Hematopoietic multipotent progenitor cell treated with erythropoietin and hydrocortisone succinate and interleukin-3 and kit ligand, for 4 days (in vitro differentiated cells): Measurements from ENCODE around the gene ITGA8.
"Not testable (repeated sequence)": the region's sequence is repeated elsewhere in the genome, so short reads cannot be mapped to it uniquely, and the experiment has no call there.

Experiments
- DNase-seq: peaks from one replicate; pipeline ENCODE4 v3.0.0-alpha.2; 2015

The ITGA8 gene

DNA sequence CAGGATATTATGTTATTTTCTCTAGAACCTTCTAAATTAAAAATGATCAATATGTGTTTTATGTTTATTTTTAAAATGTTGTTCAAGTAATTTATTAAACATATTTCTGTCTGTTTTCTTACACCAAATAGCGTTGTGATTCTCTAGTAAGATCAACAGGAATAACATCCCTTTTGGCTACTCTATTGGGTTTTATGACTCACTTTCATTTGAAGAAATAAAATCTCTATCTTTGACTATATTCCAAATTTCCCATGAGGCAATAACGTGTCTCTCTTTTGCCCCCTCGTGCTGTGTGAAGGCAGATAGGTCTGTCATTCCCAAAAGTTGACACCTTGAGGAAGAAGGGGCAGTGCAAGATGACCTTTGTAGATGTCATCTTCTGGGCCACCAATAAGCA, 40.9 kb downstream of the ITGA8 start:
- no peak for DNase-seq

- peak; percentile 3 for DNase-seq
Measured at GRCh38 chr10:15672469-15672868, 47.3 kb downstream of the ITGA8 start.

- DNase-seq, result no peak
Measured at GRCh38 chr10:15670880-15671279, 48.8 kb downstream of the ITGA8 start.

DNA sequence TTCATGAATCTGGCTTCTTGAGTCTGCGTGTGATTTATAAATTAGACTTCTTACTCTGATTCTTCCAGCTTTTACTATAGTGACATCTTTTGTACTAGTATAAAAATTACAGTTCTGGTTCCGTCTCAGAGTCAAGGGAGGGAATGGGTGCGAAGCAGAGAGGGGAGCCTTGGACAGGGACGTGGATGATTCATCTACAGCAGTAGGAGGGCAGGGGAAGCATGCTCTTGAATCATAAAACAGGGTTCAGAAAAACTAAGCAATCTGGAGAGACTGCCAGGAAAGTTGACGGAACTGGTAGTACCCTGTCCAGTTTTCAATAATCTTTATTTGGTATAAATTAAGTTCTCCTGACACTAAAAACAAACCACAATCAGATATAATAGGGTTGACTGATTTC, 58.1 kb downstream of the ITGA8 start:
- DNase-seq, result no peak

DNA sequence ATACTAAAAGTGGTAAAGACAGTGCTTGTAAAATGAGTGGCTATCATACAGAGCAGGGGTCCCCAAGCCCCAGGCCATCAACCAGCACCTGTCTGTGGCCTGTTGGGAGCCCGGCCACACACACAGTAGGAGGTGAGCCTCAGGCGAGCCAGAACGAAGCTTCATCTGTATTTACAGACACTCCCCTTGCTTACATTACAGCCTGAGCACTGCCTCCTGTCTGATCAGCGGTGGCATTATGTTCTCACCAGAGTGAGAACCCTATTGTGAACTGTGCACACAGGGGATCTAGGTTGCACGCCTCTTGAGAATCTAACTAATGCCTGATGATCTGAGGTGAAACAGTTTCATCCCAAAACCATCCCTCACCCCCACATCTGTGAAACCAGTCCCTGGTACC, 58.7 kb downstream of the ITGA8 start:
- DNase-seq, result no peak

- DNase-seq, result peak; percentile 19
Measured at GRCh38 chr10:15658069-15658702, 61.5 kb downstream of the ITGA8 start.

DNA sequence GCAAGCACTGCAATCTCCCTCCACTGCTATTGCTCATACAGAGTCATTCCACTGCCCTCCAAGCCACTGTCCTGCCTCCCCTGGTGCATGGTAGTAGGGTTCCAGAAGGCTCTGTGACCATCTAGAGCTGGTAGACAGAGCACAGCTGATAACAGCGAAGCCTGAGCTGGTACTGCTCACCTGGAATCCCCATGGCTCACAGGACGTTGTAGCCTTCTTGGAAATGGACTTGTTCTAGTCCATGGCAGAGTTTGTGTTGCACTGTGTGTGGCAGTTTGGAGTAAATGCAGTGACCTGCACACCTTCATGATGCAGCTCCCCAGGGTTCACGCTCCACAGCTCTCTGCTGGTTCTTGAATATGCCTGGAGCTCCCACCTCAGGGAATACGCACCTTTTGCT, 67.0 kb downstream of the ITGA8 start:
- no peak for DNase-seq

DNA sequence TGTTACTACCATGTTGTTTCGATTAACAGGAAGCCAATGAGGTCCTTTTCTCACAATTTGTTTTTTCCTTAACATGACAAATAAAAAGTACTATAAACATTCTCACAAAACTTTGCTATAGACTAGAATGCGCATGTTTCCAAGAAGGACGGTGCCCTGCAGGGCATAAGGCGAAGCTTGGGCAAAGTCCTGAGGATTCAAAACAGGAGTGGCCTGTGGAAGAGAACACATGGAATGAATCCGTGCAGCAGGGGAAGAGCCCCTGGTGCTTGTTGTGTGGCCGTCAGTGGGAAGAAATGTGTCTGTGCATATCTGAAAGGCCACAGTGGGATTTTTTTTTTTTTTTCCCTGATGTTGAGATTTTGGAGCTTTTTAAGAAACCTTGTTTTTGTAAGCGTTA, 67.6 kb downstream of the ITGA8 start:
- no peak for DNase-seq

DNA sequence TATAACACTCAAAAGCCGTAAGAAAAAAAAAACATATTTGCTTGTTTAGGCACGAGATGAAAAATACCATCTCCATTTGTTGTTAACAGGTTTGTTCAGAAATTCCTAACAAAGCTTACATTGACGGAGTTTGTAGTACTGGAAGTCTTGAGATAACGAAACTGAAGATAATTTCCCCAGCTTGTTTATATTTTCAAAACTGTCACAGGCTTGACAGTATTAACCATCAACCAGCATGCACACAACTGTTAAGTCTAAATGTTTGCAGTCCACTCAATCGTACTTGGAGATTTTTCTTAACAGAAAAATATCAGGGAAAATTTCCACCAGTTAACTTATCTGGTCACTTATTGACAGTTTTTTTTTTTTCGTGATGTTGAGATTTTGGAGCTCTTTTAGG, 68.5 kb downstream of the ITGA8 start:
- no peak for DNase-seq

DNA sequence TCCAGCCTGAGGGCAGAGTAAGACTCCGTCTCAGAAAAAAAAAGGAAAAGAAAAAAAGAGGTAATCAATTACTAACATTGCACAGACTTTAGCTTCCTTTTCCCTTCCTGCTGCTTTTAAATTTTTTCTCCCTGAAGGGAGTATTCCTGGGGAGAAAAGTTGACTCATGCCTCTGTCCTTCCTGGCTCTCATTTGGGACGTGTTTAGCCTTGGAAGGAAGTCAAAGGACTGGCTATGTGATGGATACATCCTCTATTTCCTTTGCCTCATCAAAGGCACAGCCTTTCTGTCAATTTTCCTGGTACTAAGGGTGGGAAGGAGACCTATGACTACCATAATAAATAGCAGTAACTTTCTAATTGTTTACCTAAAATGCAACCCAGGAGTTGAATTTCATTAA, 77.6 kb downstream of the ITGA8 start:
- no peak for DNase-seq

- DNase-seq, result no peak
Measured at GRCh38 chr10:15640536-15641085, 79.1 kb downstream of the ITGA8 start.

- DNase-seq, result no peak
Measured at GRCh38 chr10:15636446-15636845, 83.3 kb downstream of the ITGA8 start.

- DNase-seq, result no peak
Measured at GRCh38 chr10:15632456-15633091, 87.1 kb downstream of the ITGA8 start.

DNA sequence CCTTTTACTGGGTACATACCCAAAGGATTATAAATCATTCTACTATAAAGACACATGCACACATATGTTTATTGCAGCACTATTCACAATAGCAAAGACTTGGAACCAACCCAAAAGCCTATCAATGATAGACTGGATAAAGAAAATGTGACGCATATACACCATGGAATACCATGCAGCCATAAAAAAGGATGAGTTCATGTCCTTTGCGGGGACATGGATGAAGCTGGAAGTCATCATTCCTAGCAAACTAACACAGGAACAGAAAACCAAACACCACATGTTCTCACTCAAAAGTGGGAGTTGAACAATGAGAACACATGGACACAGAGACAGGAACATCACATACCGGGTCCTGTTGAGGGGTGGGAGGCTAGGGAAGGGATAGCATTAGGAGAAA, 88.5 kb downstream of the ITGA8 start:
- not testable (repeated sequence) for DNase-seq

DNA sequence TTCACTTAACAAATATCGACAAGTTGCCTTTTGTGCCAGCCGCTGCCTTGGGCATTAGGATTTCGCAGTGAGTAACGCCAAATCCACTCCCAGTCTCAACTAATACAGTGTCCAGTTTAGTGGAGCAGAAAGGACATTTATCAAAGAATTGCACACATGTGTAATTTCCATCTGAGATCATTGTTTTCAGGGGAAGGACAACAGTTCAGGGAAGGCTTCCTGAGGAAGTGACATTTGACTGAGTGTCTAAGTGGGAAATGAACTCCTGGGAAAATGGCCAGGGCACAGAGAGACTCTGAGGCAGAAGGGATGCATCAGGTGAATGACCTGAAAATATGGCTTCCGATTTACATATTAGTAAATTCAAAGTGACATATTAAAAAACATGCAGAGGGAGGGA, 89.4 kb downstream of the ITGA8 start:
- DNase-seq, result no peak

- DNase-seq, result no peak
Measured at GRCh38 chr10:15627617-15628196, 92.0 kb downstream of the ITGA8 start.

- DNase-seq, result no peak
Measured at GRCh38 chr10:15626937-15627336, 92.8 kb downstream of the ITGA8 start.

DNA sequence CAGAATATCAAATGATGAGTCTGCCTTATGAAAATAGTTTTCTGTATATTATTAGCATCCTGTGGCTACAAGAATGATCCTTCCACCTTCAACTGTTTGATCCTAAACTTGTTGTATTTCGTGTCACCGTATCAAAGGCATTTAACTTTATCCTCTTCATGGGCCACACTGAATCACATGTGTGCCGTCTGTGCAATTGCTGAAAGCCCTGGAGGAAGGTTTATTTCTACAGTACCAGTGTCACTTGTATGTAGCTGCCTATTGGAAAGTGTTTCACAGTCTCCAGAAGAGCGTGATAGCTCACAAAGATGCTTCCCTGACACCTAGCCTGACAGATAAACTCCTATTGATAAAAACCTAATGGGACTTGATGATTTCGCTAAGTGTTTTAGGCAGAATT, 94.5 kb downstream of the ITGA8 start:
- DNase-seq, result no peak

- no peak for DNase-seq
Measured at GRCh38 chr10:15624401-15625196, 95.1 kb downstream of the ITGA8 start.

DNA sequence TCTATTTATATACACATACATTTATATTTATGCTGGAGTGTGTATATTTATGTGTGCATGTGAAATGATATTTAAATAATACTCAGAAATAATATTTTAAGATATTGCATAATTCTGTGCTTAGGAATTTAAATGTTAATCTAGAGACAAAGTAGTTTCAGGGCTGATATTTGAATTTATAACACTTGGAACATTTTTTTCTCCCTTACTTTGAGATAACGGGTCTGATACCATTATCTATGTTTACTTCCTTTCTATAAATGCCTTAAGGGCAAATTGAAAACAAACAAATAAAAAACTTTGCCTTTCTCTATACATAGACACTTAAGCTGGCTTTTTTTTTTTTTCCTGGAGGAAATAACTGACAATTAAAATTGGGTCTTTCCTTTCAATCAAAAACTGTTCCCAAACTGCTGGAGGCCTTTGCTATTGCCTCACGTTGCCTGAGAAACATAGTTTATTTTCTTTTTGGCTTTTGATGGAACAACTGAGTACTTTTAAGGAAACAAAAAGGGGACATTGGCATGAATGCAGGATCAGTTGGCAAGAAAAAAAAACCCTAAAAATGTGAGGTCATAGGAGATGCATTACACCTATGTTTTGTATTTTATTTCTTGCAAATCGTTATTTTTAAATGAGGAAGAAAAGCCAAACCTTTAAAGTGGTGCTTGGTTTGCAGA, 98.7 kb downstream of the ITGA8 start:
- DNase-seq, result no peak

DNA sequence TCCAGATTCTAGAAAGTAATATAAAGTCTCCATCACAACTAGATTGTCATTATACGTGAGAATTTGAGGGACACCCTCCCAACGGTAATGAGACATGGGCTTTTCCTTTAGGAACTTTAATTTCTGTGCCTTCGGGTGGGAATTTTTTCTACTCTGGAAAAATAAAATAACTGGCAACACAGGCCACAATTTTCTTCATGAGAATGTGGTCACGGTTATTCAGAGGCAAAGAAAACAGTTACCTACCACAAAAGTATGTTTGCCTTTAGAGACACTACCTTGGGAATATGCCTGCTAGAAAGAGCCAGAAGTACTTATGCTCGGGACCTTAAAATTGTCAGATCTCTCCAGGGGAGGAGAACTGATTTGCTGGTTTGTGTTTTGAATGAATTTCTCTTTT, 99.4 kb downstream of the ITGA8 start:
- DNase-seq, result no peak

GRCh38 chr10:15609246-15609645, 110.5 kb downstream of the ITGA8 start:
- DNase-seq, result no peak

DNA sequence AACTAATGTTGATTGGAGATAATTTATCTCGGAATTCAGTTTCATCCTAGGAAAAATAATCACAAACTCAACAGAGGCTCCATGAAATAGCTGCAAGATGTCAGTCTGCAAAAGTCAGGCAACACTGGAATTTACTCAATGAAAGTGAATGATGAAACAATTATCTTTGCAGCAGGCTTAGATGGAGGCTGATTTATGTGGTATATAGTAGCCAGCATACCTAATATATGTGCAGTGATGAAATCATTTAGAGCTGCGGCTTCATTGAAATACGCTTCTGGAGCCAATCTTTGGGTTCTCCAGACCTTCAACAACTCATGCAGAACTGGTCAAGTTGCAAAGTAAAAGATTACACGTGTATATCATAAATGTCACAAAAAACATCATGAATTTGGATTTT, 113.3 kb downstream of the ITGA8 start:
- DNase-seq, result no peak
